GM19468 (cell line): Measurements from ENCODE around the gene IQCN.

Source experiments
- ATAC-seq: cut with Tn5 transposase; IDR thresholded peaks from one replicate; pipeline ENCODE4 v1.9.1; 2021; ENCODE audit warnings: mild to moderate bottlenecking, moderate library complexity, moderate number of reproducible peaks; ENCODE audit not compliant: unreplicated experiment; ENCODE audit errors: extremely low read depth

The IQCN gene

GRCh38 chr19:18274219-18274780 lies at the start of gene IQCN:
Gene IQCN (minus strand): TSS chr19:18274452. CDS start chr19:18269478, 4,974 bp downstream.
- ATAC-seq = no peak

- peak; percentile 92 for ATAC-seq
Observed at GRCh38 chr19:18322759-18323460, 48.7 kb upstream of the IQCN start, which contains the start of gene LSM4. Gene LSM4 (minus strand): TSS chr19:18323076. CDS start chr19:18323020, 56 bp downstream.

GRCh38 chr19:18322318-18322758 lies 48.1 kb upstream of the IQCN start:
- no peak for ATAC-seq

- ATAC-seq = no peak
Observed at GRCh38 chr19:18321734-18322102, 47.5 kb upstream of the IQCN start.

DNA sequence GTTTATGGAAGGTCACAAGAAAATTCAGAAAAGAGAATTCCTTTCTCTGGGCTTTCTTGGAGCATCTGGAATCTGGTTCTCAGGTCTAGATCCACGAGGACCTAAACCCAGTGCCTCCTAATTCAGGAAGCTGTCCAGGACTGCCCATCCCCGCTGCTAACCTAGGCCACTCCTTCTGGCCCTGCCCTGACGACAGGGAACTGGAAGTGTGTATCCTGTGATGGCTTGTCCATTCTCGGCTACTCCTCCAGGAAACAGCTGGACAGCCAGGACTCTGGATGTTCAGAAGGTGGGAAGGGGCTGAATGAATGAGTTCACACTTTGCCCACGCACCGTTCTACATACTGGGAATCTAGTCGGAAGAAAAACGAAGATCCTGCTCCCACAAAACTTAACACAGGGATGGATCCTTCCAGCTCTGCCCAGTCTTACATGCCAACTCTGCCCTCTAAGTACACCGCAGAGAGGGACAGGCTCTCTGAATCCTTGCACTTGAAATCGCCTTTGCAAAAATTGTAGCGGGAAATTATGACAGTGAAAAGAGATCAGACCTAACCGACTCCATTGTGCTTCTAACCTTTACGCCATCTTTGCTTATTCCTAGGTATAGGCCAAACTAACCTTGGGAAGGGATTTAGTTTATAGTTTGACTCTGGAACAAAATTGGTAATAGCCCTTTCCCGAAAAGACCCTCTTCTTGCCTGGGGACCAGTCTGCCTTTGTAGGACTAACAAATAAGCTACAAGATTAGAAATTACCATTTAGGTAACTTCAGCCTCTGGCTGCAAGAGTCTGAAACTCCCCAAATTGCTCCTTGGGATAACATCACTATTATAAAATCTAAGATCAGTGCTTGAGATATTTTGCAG lies 46.8 kb upstream of the IQCN start:
- no peak for ATAC-seq

DNA sequence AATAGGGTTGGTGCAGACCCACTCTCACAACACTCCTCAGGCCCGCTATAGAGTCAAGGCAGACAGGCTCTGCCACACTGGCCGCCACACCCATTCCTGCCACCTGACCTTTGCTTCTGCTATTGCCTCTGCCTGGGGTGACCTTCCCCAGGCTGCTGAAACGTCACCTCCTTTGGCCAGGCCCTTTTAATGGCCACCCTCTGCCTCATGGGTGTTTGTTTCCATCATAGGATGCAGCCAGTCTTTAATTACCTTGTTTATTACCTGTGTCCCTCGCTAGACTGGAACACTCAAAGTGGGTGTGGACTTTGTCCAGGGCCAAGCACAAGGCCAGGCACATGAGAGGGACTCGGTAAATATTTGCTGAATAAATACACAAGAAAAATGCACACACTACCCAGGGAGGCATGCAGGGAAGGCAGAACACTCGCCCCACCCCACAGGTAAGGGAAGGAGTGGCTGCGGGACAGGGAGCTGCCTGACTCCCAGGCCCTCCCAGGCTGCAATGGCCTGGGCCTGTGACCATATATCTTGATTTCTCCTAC lies 45.4 kb upstream of the IQCN start:
- ATAC-seq = no peak

- no peak for ATAC-seq
Observed at GRCh38 chr19:18317961-18318800, 43.9 kb upstream of the IQCN start.

DNA sequence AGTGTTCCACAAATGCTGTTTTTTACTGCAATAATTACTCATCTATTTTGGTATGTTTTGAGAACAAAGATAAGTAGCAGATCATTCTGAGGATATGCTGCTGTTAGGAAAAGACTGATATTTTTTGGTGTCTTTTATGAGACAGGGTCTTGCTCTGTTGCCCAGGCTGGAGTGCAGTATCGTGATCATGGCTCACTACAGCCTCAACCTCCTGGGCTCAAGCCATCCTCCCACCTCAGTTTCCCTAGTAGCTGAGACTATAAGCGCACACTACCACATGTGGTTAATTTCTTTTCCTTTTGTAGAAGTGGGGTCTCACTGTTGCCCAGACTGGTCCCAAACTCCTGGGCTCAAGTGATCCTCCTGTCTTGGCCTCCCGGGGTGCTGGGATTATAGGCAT lies 39.1 kb upstream of the IQCN start:
- no peak for ATAC-seq

GRCh38 chr19:18312092-18312534 lies 37.9 kb upstream of the IQCN start:
- no peak for ATAC-seq

DNA sequence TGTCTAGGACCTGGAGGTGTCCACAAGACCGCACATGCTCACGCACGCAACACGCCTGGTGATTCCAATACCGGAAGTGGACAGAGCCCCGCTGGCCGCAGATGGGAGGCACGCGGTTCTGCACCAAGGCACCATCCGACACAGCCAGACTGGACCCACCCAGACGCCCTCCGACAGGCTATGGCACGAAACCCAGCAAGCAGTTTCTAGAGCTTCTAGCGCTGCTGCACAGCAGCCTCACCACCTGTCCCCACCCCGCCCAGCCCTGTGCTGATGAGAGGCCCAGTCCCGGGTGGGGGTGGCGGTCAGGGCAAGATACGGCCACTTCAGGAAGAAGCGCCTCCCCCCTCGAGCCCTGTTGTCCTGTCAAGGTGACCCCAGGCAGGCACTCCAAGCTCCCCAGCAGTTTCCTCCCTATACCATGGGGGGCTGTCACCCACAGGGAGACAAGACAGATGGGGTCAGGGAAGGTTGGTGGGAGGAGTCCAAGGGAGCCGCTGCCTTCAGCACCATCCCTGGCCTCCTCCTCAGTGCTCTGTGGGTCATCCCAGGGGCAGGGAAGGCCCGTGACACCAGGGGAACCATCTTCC lies 37.3 kb upstream of the IQCN start:
- ATAC-seq = no peak

DNA sequence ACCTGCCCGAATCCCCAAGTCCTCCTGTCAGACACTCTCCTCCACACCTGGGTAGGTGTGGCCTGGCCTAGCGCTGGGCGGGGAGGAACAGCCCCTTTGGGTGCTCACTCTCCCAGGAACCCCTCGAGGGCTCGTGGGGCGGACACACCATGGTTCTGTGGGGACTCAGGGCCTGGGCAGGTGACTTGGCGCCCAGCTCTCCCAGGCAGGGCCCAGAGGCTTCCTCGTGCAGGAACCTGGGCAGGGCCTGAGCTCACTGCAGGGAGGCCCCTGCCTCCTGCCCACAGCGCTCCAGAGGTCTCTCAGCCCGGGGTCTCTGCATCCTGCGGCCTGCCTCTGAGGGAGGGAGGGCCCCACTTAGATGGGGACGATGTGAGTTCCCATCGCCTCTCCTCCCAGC lies 36.7 kb upstream of the IQCN start:
- ATAC-seq = no peak

DNA sequence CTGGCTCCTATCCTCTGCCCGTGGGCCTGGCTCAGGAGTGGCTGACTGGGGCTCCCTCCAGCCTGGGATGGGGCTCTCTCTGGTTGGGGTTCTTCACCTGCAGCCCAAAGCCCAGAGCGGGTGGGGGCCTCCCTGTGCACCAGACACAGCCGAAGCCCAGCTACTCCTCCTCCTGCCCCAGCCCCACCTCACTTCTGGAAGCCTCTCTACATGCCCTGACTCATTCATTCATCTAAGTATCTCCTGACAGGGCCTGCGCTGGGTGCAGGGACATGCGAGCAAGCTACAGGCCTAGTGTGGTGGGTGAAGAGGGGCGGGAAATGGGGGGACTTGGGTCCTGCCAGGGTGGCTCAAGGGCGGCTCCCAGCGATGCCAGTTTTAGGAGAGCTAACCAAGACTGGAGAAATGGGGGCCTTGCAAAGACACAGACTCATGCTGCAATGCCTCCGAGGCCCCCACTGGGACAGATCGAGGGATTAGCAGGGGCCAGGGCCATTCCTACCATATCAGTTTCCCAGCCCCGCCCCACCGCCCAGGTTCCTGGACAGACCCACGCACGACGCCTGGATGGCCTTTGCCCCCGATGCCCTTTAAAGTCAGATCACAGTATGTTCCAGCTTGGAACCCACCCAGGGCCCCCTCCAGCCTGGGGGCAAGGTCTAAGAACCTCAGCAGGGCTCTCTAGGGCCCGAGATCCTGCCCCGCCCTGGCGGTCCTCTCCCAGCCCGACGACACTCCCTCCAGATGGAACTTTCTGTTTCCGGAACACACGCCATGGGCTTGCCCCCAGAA lies 36.1 kb upstream of the IQCN start:
- no peak for ATAC-seq

- ATAC-seq = no peak
Observed at GRCh38 chr19:18309525-18310064, 35.3 kb upstream of the IQCN start.

DNA sequence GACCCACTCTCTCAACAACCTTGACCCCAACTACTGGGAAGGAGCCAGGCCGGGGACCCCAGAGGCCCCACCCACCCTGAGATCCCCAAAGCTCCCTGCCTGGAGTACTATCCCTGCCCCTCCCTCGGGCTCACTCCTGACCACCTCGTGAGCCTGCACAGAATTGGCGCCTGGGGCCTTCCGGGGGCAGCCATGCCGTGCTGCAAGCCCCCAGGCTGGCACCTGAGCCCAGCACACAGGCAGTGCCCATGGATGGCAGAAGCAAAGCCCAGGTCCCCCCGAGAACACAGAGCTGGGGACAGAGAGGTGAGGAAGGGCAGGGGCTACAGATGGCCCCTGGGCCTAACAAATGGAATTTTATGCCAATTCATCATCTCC lies 34.7 kb upstream of the IQCN start:
- no peak for ATAC-seq

DNA sequence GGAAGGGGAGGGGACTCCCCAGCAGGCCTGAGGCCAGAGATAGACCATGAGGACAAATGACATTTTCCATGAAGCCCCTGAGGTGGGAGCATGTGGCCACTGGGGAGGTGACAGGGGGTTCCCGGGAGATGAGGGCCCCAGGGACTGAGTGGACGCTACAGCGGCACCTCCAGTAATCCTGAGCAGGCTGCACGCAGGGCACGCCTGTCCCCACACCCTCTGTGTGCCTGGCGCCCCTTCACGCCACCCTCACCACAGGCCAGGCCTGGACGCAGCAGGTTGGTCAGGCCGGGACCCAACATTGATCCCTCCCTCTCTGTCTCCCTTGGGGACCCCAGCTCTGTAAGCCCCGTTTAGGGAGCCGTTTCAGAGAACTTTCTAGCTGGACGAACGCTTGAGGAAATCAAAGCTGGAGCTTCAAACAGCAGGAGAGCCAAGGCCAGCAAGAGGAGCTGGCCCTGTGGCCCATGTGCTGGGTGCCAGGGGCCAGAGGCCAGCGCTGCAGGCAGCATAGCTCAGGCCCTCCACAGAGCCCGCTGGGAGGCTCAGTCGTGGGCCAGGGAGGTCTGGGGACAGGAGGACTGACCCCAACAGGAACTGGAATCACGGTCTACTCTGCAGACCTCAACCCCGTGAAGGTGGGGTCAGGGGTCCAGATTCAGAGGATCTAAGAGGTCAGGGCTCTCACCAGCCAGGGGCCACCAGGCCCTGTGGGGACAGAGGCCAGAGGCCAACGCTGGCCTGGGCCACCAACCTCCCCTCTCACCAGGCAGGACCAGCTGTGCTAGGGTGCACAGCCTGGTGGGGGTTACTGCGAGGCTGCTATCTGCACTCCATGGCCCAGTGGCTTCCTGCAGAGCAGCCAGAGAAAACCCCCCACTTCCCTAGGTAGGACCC lies 34.0 kb upstream of the IQCN start:
- no peak for ATAC-seq

- ATAC-seq = no peak
Observed at GRCh38 chr19:18307271-18307681, 33.0 kb upstream of the IQCN start.

GRCh38 chr19:18306888-18307260 lies 32.6 kb upstream of the IQCN start:
- no peak for ATAC-seq
